ENCODE results near the gene BMAL2. TPM values are rescaled to one million over a fixed set of nuclear protein-coding genes. Genes with fewer than 3 reads are reported as not detected.
A peak's percentile ranks its signal among the peaks of the same experiment; 100 is the strongest.

Gene BMAL2
- total RNA-seq, 2 donors from 2014 or later: 2.6 to 4.3 TPM

DNA sequence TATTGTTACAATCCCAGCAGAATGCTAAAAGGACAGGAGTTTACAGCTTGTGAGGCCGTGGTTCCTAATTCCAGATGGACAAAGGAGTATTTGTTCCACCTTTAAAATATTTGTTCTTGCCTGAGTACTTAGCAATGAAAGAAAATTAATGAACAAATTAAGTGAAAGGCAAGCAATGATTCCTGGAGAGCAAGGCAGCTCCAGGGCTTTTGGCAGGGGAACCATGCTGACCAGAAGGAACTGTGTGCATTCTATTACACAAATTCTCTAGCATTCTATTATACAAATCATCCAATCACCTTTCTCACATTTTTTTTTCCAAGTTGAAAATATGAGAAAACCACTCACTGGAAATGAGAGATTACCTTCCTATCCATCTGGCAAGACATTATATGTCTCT, 1.8 kb upstream of the BMAL2 start:
- WGBS, 2 donors: 44 to 70% methylated on average over 1 of the region's 1 CpG
- intact Hi-C loops (cut with DNase I): no loop called here
- ATAC-seq: no peak
- H3K4me3 ChIP-seq: no peak overlapping the region
- H3K27ac ChIP-seq: peak overlapping the region in 1 of 4 donors; percentile 47
- peaks cover 0 to 6% of the 10 kb centered on the region in 2 donors for H3K36me3 ChIP-seq (replicated peaks in 1 of 2; ENCODE audit: insufficient read depth in 1 of 2, low read depth in 2 of 2)
- no peaks in the 10 kb centered on the region for H3K9me3 ChIP-seq
- peaks cover 0 to 3% of the 10 kb centered on the region in 2 donors for H3K27me3 ChIP-seq
- no peak for DNase-seq
- TF ChIP-seq, protein P1, sequence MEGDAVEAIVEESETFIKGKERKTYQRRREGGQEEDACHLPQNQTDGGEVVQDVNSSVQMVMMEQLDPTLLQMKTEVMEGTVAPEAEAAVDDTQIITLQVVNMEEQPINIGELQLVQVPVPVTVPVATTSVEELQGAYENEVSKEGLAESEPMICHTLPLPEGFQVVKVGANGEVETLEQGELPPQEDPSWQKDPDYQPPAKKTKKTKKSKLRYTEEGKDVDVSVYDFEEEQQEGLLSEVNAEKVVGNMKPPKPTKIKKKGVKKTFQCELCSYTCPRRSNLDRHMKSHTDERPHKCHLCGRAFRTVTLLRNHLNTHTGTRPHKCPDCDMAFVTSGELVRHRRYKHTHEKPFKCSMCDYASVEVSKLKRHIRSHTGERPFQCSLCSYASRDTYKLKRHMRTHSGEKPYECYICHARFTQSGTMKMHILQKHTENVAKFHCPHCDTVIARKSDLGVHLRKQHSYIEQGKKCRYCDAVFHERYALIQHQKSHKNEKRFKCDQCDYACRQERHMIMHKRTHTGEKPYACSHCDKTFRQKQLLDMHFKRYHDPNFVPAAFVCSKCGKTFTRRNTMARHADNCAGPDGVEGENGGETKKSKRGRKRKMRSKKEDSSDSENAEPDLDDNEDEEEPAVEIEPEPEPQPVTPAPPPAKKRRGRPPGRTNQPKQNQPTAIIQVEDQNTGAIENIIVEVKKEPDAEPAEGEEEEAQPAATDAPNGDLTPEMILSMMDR (IDR thresholded peaks at IDR 0.05): no peak
- TF ChIP-seq POLR2A (IDR thresholded peaks at IDR 0.05): no peak
- H3K4me1 ChIP-seq: peaks cover 35% of the 10 kb centered on the region

DNA sequence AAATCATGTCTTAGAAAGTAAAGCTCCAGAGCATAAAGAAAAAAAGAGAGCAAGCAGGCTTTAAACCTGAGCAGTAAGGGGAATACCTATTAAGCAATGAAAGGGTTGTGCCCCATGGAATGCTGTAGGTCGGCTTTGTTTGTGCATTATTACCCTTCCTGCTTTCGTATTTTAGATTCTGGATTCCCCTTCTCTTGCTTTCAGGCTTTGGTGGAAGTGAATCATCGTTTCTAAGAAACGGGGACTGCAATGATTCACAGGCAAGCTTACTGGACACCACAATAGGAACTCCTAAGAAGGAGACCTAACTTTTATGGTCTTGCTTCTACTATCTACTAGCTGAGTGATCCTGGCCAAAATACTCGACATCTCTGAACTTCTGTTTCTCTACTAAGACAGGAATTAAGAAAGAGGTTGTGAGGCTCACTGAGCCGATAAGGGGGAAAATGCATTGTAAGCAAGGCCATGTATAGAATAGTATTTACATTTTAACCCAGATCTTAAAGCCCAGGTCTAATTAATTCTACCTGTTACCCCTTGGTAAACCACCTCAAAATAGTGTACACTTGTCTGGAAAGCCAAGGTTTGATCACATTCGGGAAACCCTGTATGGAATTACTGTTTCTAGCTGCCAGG, 1.2 kb upstream of the BMAL2 start:
- no peak overlapping the region for H3K4me3 ChIP-seq
- H3K4me1 ChIP-seq: peaks cover 35% of the 10 kb centered on the region
- intact Hi-C loops (cut with DNase I): no loop called here
- peaks cover 0 to 3% of the 10 kb centered on the region in 2 donors for H3K27me3 ChIP-seq
- WGBS, 2 donors: 50 to 56% methylated on average over 7 of the region's 7 CpGs
- peak overlapping the region in 1 of 4 donors; percentile 47 for H3K27ac ChIP-seq
- no peak for TF ChIP-seq POLR2A (IDR thresholded peaks at IDR 0.05)
- TF ChIP-seq, protein P1 (IDR thresholded peaks at IDR 0.05): no peak
- no peaks in the 10 kb centered on the region for H3K9me3 ChIP-seq
- DNase-seq: peak in 1 of 4 donors; percentile 18
- peak; percentile 41 for ATAC-seq
- H3K36me3 ChIP-seq (replicated peaks in 1 of 2; ENCODE audit: insufficient read depth in 1 of 2, low read depth in 2 of 2): peaks cover 0 to 6% of the 10 kb centered on the region in 2 donors

DNA sequence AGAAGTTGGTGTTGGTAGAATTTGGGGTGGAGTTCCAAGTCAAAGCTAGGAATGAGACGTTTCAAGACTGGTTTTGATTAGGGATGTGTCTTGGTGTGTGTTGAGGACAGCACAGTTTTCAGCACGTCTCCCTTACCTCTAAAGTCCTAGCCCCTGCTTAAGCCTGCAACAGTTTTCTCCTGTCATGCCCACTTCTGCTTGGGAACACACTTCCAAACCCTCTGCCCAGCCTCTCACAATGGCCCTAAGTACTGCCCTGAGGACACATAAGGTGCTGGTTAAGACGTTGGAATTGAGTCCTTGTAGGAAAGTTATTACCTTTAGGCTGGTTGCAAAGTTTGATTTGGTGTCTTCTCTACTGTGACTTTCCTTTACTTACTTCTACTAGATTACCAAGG, 710 bp upstream of the BMAL2 start:
- no peak for TF ChIP-seq POLR2A (IDR thresholded peaks at IDR 0.05)
- TF ChIP-seq, protein P1 (IDR thresholded peaks at IDR 0.05): no peak
- Histone ChIP-seq H3K27ac (no peak overlapping the region), H3K27me3 (peaks cover 0 to 3% of the 10 kb centered on the region in 2 donors), H3K9me3 (no peaks in the 10 kb centered on the region), H3K36me3 (replicated peaks in 1 of 2; ENCODE audit: insufficient read depth in 1 of 2, low read depth in 2 of 2) (peaks cover 0 to 3% of the 10 kb centered on the region in 2 donors), H3K4me1 (peaks cover 35% of the 10 kb centered on the region), H3K4me3 (peak overlapping the region in 1 of 2 donors; percentile 72)
- ATAC-seq (no peak), DNase-seq (no peak)
- 37 to 46% methylated on average over 3 of the region's 3 CpGs for WGBS, 2 donors
- intact Hi-C loops (cut with DNase I): no loop called here

DNA sequence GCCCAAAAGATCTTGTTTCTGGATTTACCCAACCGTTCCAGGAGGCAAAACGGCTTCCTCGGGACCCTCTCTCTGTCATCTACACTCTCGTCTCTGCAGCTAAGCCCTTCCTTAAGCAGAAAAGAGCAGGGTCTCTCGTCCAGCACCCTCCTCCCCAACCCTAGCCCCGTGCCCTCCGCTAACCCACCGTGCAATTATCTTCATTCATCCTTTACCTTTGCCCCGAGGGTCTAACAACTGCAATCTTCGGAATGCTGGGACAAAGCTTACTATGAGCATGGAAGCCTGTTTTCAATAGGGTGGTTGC, 276 bp upstream of the BMAL2 start:
- intact Hi-C loops (cut with DNase I): no loop called here
- no peak overlapping the region for H3K27ac ChIP-seq
- 17 to 21% methylated on average over 10 of the region's 10 CpGs for WGBS, 2 donors
- peaks cover 39% of the 10 kb centered on the region for H3K4me1 ChIP-seq
- TF ChIP-seq, protein P1 (IDR thresholded peaks at IDR 0.05): no peak
- no peak for TF ChIP-seq POLR2A (IDR thresholded peaks at IDR 0.05)
- peak overlapping the region; percentile 25 to 72 for H3K4me3 ChIP-seq
- peaks cover 0 to 3% of the 10 kb centered on the region in 2 donors for H3K27me3 ChIP-seq
- no peaks in the 10 kb centered on the region for H3K9me3 ChIP-seq
- ATAC-seq (no peak), DNase-seq (no peak)
- H3K36me3 ChIP-seq (replicated peaks in 1 of 2; ENCODE audit: insufficient read depth in 1 of 2, low read depth in 2 of 2): peaks cover 0 to 3% of the 10 kb centered on the region in 2 donors

Data from body of pancreas (tissue), 4 donors.